GM23338 (cell line): Measurements from ENCODE around the gene TMEM132A. TPM values are rescaled to one million over a fixed set of nuclear protein-coding genes. Genes with fewer than 3 reads are reported as not detected.

ENCODE experiments used
- ATAC-seq: fragments of 200-7000 bp; cut with Tn5 transposase; 3 replicates; pipeline ENCODE4 v1.9.1; 2020
- DNase-seq: peaks from one replicate; pipeline ENCODE4 v3.0.0-alpha.2; 2015; ENCODE audit warnings: low spot score
- H2AFZ ChIP-seq: fragments of 200-600 bp; sonication (generic); 2 replicates; pipeline ENCODE4 v1.8.0; 2016; ENCODE audit warnings: antibody characterized with exemption, mild to moderate bottlenecking, moderate library complexity
- H3F3A ChIP-seq: fragments of 200-600 bp; sonication (generic); replicated peaks from 2 replicates; pipeline ENCODE4 v1.8.0; 2017; ENCODE audit warnings: antibody characterized with exemption, mixed run types, low read depth
- H3K27ac ChIP-seq: fragments of 200-600 bp; sonication (generic); 2 replicates; pipeline ENCODE4 v1.6.1; 2016; ENCODE audit warnings: low read depth
- H3K27me3 ChIP-seq: fragments of 200-600 bp; sonication (generic); 2 replicates; pipeline ENCODE4 v1.8.0; 2016; ENCODE audit warnings: mild to moderate bottlenecking, mixed run types, moderate library complexity; ENCODE audit not compliant: insufficient read depth
- H3K36me3 ChIP-seq: fragments of 200-600 bp; sonication (generic); 2 replicates; pipeline ENCODE4 v1.8.0; 2016; ENCODE audit warnings: mild to moderate bottlenecking; ENCODE audit not compliant: insufficient read depth
- H3K4me1 ChIP-seq: fragments of 200-600 bp; sonication (generic); 2 replicates; pipeline ENCODE4 v1.8.0; 2016; ENCODE audit warnings: mild to moderate bottlenecking, moderate library complexity; ENCODE audit not compliant: insufficient read depth
- H3K4me2 ChIP-seq: fragments of 200-600 bp; sonication (generic); 2 replicates; pipeline ENCODE4 v1.7.1; 2017; ENCODE audit warnings: mixed run types
- H3K4me3 ChIP-seq: fragments of 200-600 bp; sonication (generic); 2 replicates; pipeline ENCODE4 v1.6.1; 2016; ENCODE audit warnings: mixed run types
- H3K79me2 ChIP-seq: fragments of 200-600 bp; sonication (generic); replicated peaks from 2 replicates; pipeline ENCODE4 v1.8.0; 2017; ENCODE audit warnings: mild to moderate bottlenecking; ENCODE audit not compliant: insufficient read depth
- H3K9me2 ChIP-seq: fragments of 200-600 bp; sonication (generic); 2 replicates; pipeline ENCODE4 v1.8.0; 2017; ENCODE audit not compliant: insufficient read depth
- H4K20me1 ChIP-seq: fragments of 200-600 bp; sonication (generic); replicated peaks from 2 replicates; pipeline ENCODE4 v1.8.0; 2017; ENCODE audit warnings: mild to moderate bottlenecking; ENCODE audit not compliant: insufficient read depth
- H3K27ac Mint-ChIP-seq: 2 replicates; pipeline ENCODE4 v1.8.0; 2020; ENCODE audit warnings: inconsistent platforms, mild to moderate bottlenecking, moderate library complexity, mixed read lengths
- H3K27me3 Mint-ChIP-seq: 3 replicates; pipeline ENCODE4 v1.8.0; 2022; ENCODE audit warnings: low read depth, mild to moderate bottlenecking, moderate library complexity, mixed read lengths, inconsistent platforms; ENCODE audit not compliant: insufficient read depth, poor library complexity
- H3K36me3 Mint-ChIP-seq: 3 replicates; pipeline ENCODE4 v1.8.0; 2021; ENCODE audit warnings: low read depth, mild to moderate bottlenecking, inconsistent platforms, moderate library complexity, mixed read lengths
- H3K4me1 Mint-ChIP-seq: 3 replicates; pipeline ENCODE4 v1.8.0; 2020; ENCODE audit warnings: mild to moderate bottlenecking, inconsistent platforms, mixed read lengths
- H3K4me3 Mint-ChIP-seq: 3 replicates; pipeline ENCODE4 v1.8.0; 2021; ENCODE audit warnings: moderate library complexity, mild to moderate bottlenecking, inconsistent platforms, mixed read lengths
- H3K9me3 Mint-ChIP-seq: 3 replicates; pipeline ENCODE4 v1.8.0; 2020; ENCODE audit warnings: moderate library complexity, mild to moderate bottlenecking, inconsistent platforms, mixed read lengths
- CREB1 ChIP-seq: fragments of 250-450 bp; sonication (Bioruptor Pico); IDR thresholded peaks from 2 replicates; pipeline ENCODE4 v1.5.0; 2020; ENCODE audit warnings: low read depth, mild to moderate bottlenecking, moderate library complexity
- EZH2 ChIP-seq: fragments of 200-600 bp; sonication (generic); IDR thresholded peaks from one replicate; pipeline ENCODE4 v1.8.0; 2017; ENCODE audit warnings: antibody characterized with exemption, mild to moderate bottlenecking, low read depth; ENCODE audit not compliant: unreplicated experiment
- EZH2phosphoT487 ChIP-seq: fragments of 200-600 bp; sonication (generic); IDR thresholded peaks from one replicate; pipeline ENCODE4 v1.8.1; 2018; ENCODE audit warnings: antibody characterized with exemption; ENCODE audit not compliant: unreplicated experiment
- JUNB ChIP-seq: IDR thresholded peaks from one replicate; pipeline ENCODE4 v1.6.1; 2016; ENCODE audit warnings: antibody characterized with exemption; ENCODE audit not compliant: unreplicated experiment
- NANOG ChIP-seq: IDR thresholded peaks from 2 replicates; pipeline ENCODE4 v1.6.1; 2016; ENCODE audit warnings: antibody characterized with exemption, borderline replicate concordance
- POLR2AphosphoS5 ChIP-seq: IDR thresholded peaks from 2 replicates; pipeline ENCODE4 v1.6.1; 2016; ENCODE audit warnings: antibody characterized with exemption, low read depth
- STAT1 ChIP-seq: IDR thresholded peaks from one replicate; pipeline ENCODE4 v1.6.1; 2016; ENCODE audit warnings: antibody characterized with exemption; ENCODE audit not compliant: unreplicated experiment
- ZNF114 ChIP-seq: fragments of 250-450 bp; sonication (Bioruptor Pico); IDR thresholded peaks from 2 replicates; pipeline ENCODE4 v1.5.0; 2020; ENCODE audit warnings: mild to moderate bottlenecking, moderate library complexity
- ZNF331 ChIP-seq: fragments of 250-450 bp; sonication (Bioruptor Pico); IDR thresholded peaks from 2 replicates; pipeline ENCODE4 v1.5.0; 2020; ENCODE audit warnings: low read depth, mild to moderate bottlenecking, moderate library complexity
- polyA plus RNA-seq: library from polyadenylated mRNA; unstranded; fragments of >200 nt; fragmentation: Nextera tagmentation; extraction: Ambion mirVana; gene quantifications from 2 replicates; pipeline ENCODE4 v1.2.1, GENCODE V29; 2016
- total RNA-seq: library from RNA; depleted of rRNA; stranded (reverse); fragments of >200 nt; shearing (Covaris generic); gene quantifications from 2 replicates; pipeline ENCODE4 v1.2.3, GENCODE V29; 2014
- TF ChIP-seq, protein P1 (sequence below): fragments of 250-450 bp; sonication (Bioruptor Pico); IDR thresholded peaks from 2 replicates; pipeline ENCODE4 v1.5.0; 2020; ENCODE audit warnings: mild to moderate bottlenecking, moderate library complexity
- TF ChIP-seq, protein P2 (sequence below): IDR thresholded peaks from 2 replicates; pipeline ENCODE4 v1.6.1; 2016; ENCODE audit warnings: antibody characterized with exemption
- TF ChIP-seq, protein P3 (sequence below), 2 experiments: fragments of 200-600 bp in 1 of 2; sonication (generic) in 1 of 2; conservative IDR thresholded peaks; 2 replicates each; pipeline versions ENCODE4 v1.5.1 to v1.6.1; 2016 to 2017; ENCODE audit warnings: antibody characterized with exemption in 2 of 2, low read depth in 2 of 2, mild to moderate bottlenecking in 2 of 2, moderate library complexity in 1 of 2
- TF ChIP-seq, protein P4 (sequence below): IDR thresholded peaks from one replicate; pipeline ENCODE4 v1.6.1; 2018; ENCODE audit warnings: antibody characterized with exemption; ENCODE audit not compliant: unreplicated experiment

Gene TMEM132A
- total and polyA plus RNA-seq, 2 experiments from 2014 or later, result 36.2 to 96.6 TPM

DNA sequence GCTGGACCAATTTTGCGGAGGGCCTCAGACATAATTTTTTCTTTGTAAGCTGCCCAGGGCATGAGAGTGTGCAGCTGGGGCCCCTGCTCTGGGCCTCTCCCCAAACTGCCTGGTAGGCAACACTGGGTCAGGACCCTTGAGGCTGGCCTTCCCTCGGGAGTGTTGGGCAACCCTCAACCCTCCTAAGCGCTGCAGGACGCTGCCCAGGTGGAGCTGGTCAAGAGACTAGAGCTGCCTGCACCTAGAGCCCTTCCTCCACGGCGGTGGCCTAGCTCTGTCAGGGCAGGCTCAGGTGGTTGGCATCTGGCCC is 505 bp upstream of the TMEM132A start:
- Histone ChIP-seq H3K27me3 (peaks cover 10% of the 10 kb centered on the region; the same call in 1 of the 2 replicates), H3K9me2 (no peaks in the 10 kb centered on the region), H3F3A (no peaks in the 10 kb centered on the region), H3K4me3 (peak overlapping the region; percentile 91), H2AFZ (peak overlapping the region; percentile 95), H3K4me2 (peak overlapping the region; percentile 90), H4K20me1 (peaks cover 10% of the 10 kb centered on the region; the same call in 1 of the 2 replicates), H3K79me2 (peaks cover 9% of the 10 kb centered on the region; the same call in 1 of the 2 replicates), H3K4me1 (peaks cover 6% of the 10 kb centered on the region), H3K27ac (no peak overlapping the region), H3K36me3 (no peaks in the 10 kb centered on the region)
- H3K27ac Mint-ChIP-seq, result no peak overlapping the region
- H3K9me3 Mint-ChIP-seq, result no peaks in the 10 kb centered on the region; the same call in 2 of the 3 replicates
- TF ChIP-seq, protein P1, sequence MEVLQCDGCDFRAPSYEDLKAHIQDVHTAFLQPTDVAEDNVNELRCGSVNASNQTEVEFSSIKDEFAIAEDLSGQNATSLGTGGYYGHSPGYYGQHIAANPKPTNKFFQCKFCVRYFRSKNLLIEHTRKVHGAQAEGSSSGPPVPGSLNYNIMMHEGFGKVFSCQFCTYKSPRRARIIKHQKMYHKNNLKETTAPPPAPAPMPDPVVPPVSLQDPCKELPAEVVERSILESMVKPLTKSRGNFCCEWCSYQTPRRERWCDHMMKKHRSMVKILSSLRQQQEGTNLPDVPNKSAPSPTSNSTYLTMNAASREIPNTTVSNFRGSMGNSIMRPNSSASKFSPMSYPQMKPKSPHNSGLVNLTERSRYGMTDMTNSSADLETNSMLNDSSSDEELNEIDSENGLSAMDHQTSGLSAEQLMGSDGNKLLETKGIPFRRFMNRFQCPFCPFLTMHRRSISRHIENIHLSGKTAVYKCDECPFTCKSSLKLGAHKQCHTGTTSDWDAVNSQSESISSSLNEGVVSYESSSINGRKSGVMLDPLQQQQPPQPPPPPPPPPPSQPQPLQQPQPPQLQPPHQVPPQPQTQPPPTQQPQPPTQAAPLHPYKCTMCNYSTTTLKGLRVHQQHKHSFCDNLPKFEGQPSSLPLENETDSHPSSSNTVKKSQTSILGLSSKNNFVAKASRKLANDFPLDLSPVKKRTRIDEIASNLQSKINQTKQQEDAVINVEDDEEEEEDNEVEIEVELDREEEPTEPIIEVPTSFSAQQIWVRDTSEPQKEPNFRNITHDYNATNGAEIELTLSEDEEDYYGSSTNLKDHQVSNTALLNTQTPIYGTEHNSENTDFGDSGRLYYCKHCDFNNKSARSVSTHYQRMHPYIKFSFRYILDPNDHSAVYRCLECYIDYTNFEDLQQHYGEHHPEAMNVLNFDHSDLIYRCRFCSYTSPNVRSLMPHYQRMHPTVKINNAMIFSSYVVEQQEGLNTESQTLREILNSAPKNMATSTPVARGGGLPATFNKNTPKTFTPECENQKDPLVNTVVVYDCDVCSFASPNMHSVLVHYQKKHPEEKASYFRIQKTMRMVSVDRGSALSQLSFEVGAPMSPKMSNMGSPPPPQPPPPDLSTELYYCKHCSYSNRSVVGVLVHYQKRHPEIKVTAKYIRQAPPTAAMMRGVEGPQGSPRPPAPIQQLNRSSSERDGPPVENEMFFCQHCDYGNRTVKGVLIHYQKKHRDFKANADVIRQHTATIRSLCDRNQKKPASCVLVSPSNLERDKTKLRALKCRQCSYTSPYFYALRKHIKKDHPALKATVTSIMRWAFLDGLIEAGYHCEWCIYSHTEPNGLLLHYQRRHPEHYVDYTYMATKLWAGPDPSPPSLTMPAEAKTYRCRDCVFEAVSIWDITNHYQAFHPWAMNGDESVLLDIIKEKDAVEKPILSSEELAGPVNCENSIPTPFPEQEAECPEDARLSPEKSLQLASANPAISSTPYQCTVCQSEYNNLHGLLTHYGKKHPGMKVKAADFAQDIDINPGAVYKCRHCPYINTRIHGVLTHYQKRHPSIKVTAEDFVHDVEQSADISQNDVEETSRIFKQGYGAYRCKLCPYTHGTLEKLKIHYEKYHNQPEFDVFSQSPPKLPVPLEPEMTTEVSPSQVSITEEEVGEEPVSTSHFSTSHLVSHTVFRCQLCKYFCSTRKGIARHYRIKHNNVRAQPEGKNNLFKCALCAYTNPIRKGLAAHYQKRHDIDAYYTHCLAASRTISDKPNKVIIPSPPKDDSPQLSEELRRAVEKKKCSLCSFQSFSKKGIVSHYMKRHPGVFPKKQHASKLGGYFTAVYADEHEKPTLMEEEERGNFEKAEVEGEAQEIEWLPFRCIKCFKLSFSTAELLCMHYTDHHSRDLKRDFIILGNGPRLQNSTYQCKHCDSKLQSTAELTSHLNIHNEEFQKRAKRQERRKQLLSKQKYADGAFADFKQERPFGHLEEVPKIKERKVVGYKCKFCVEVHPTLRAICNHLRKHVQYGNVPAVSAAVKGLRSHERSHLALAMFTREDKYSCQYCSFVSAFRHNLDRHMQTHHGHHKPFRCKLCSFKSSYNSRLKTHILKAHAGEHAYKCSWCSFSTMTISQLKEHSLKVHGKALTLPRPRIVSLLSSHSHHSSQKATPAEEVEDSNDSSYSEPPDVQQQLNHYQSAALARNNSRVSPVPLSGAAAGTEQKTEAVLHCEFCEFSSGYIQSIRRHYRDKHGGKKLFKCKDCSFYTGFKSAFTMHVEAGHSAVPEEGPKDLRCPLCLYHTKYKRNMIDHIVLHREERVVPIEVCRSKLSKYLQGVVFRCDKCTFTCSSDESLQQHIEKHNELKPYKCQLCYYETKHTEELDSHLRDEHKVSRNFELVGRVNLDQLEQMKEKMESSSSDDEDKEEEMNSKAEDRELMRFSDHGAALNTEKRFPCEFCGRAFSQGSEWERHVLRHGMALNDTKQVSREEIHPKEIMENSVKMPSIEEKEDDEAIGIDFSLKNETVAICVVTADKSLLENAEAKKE (CRISPR knock-in tag), result no peak
- TF ChIP-seq CREB1 (CRISPR knock-in tag), result no peak
- no peak for TF ChIP-seq STAT1
- TF ChIP-seq, protein P2, sequence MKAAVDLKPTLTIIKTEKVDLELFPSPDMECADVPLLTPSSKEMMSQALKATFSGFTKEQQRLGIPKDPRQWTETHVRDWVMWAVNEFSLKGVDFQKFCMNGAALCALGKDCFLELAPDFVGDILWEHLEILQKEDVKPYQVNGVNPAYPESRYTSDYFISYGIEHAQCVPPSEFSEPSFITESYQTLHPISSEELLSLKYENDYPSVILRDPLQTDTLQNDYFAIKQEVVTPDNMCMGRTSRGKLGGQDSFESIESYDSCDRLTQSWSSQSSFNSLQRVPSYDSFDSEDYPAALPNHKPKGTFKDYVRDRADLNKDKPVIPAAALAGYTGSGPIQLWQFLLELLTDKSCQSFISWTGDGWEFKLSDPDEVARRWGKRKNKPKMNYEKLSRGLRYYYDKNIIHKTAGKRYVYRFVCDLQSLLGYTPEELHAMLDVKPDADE, result no peak
- TF ChIP-seq ZNF114 (CRISPR knock-in tag), result no peak
- no peak for TF ChIP-seq JUNB
- TF ChIP-seq, protein P3, sequence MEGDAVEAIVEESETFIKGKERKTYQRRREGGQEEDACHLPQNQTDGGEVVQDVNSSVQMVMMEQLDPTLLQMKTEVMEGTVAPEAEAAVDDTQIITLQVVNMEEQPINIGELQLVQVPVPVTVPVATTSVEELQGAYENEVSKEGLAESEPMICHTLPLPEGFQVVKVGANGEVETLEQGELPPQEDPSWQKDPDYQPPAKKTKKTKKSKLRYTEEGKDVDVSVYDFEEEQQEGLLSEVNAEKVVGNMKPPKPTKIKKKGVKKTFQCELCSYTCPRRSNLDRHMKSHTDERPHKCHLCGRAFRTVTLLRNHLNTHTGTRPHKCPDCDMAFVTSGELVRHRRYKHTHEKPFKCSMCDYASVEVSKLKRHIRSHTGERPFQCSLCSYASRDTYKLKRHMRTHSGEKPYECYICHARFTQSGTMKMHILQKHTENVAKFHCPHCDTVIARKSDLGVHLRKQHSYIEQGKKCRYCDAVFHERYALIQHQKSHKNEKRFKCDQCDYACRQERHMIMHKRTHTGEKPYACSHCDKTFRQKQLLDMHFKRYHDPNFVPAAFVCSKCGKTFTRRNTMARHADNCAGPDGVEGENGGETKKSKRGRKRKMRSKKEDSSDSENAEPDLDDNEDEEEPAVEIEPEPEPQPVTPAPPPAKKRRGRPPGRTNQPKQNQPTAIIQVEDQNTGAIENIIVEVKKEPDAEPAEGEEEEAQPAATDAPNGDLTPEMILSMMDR (conservative IDR thresholded peaks at IDR 0.05; ENCODE audit: low read depth in 2 of 2), result no peak
- no peak for TF ChIP-seq EZH2
- TF ChIP-seq ZNF331 (CRISPR knock-in tag), result no peak
- TF ChIP-seq POLR2AphosphoS5, result no peak
- TF ChIP-seq NANOG, result no peak
- TF ChIP-seq EZH2phosphoT487, result no peak
- TF ChIP-seq, protein P4, sequence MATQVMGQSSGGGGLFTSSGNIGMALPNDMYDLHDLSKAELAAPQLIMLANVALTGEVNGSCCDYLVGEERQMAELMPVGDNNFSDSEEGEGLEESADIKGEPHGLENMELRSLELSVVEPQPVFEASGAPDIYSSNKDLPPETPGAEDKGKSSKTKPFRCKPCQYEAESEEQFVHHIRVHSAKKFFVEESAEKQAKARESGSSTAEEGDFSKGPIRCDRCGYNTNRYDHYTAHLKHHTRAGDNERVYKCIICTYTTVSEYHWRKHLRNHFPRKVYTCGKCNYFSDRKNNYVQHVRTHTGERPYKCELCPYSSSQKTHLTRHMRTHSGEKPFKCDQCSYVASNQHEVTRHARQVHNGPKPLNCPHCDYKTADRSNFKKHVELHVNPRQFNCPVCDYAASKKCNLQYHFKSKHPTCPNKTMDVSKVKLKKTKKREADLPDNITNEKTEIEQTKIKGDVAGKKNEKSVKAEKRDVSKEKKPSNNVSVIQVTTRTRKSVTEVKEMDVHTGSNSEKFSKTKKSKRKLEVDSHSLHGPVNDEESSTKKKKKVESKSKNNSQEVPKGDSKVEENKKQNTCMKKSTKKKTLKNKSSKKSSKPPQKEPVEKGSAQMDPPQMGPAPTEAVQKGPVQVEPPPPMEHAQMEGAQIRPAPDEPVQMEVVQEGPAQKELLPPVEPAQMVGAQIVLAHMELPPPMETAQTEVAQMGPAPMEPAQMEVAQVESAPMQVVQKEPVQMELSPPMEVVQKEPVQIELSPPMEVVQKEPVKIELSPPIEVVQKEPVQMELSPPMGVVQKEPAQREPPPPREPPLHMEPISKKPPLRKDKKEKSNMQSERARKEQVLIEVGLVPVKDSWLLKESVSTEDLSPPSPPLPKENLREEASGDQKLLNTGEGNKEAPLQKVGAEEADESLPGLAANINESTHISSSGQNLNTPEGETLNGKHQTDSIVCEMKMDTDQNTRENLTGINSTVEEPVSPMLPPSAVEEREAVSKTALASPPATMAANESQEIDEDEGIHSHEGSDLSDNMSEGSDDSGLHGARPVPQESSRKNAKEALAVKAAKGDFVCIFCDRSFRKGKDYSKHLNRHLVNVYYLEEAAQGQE, result no peak
- H3K27me3 Mint-ChIP-seq, result peaks cover 15% of the 10 kb centered on the region
- DNase-seq, result no peak
- peak overlapping the region; percentile 91 for H3K4me3 Mint-ChIP-seq
- peaks cover 50% of the 10 kb centered on the region for H3K36me3 Mint-ChIP-seq
- H3K4me1 Mint-ChIP-seq, result peaks cover 25% of the 10 kb centered on the region
- ATAC-seq, result peak; percentile 42
